GM19324 (cell line): ENCODE data around the gene TOX2.

Experiments
- ATAC-seq: cut with Tn5 transposase; IDR thresholded peaks from one replicate; pipeline ENCODE4 v1.9.1; 2021; ENCODE audit warnings: mild to moderate bottlenecking, moderate library complexity; ENCODE audit not compliant: unreplicated experiment, low FRiP score

The TOX2 gene

DNA sequence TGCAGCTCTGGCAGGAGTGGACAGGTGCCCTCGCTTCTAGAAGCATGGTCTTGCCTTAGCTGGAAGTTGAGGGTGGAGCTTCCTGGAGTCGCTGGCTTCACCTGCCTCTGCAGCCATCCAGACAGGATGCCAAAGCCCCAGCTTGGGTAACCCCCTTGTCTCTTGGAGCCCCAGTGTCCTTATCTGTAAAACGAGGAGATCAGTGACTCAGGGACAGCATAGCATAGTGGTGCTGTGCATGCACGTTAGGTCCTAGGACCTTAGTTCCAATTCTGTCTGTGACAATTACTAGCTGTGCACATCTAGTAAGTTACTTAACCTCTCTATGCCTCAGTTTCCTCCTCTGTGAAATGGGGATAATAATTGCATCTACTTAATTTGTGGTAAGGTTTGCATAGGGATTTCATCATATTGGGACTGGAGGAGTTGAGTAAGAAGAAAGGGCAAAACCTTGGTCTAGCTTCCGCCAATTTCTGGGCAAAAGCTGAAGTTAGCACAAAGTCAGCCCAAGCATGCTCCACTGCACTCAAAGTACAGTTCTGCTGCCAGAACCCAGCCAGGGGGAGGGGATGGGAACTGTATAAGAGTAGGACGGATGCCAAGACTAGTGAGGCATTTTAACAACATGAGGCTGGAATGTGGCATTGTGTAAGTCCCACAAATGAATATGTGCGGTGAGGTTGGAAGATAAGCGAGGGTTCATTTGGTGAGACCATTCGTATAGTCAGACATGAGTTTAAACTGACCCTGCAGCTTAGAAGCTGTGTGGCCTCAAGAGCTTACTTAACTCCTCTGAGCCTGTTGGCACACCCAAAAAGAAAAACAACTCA lies 24.5 kb downstream of the TOX2 start:
- ATAC-seq: no peak

DNA sequence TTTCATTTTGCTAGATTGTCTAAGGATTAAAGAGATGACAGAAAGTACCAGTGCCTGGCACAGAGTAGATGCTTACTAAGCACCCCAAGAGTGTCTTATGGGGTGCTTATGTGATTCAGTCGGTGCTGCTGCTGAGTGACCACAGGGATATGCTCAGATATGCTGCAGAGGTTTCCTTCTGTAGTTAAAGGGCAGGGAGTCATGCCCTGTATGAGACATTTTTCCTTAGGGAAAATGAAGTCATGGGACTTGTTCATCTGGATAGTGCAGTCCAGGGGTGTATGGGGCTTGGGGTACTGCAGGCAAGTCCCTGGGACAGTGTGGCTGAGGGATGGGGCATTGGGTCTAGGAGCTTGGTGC lies 25.1 kb downstream of the TOX2 start:
- ATAC-seq: no peak

DNA sequence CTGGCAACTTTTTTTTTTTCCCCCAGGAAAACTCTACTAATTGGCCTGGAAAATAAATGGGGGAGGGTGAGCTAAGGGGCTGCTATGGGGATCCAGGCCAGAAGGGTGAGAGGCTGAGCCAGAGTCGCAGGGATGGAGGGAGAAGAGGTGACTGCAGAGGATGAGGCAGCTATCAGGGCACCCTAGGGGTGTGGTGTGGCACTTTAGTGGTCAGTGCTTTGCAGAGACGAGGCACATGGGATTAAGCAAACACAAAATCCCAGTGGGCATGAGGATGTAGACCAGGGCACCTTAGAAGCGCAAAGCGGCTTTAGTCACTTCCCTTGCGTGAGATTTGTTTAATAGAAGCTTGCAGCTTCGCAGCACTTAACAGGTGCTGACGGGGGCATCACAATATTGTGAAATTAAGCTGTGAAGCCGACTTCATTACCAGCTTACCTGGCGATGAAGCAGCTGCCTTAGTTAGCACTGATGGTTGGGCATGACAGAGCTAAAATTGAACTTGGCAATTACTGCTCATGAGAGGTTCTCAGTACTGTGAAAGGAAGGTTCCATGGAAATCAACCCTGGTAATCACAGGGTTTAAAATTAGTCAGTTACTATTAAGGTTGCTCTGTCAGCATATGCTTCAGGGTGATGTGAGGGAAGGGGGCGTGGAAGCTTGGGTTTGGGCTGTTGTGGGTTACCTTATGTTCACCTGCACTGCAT lies 26.0 kb downstream of the TOX2 start:
- ATAC-seq: no peak

DNA sequence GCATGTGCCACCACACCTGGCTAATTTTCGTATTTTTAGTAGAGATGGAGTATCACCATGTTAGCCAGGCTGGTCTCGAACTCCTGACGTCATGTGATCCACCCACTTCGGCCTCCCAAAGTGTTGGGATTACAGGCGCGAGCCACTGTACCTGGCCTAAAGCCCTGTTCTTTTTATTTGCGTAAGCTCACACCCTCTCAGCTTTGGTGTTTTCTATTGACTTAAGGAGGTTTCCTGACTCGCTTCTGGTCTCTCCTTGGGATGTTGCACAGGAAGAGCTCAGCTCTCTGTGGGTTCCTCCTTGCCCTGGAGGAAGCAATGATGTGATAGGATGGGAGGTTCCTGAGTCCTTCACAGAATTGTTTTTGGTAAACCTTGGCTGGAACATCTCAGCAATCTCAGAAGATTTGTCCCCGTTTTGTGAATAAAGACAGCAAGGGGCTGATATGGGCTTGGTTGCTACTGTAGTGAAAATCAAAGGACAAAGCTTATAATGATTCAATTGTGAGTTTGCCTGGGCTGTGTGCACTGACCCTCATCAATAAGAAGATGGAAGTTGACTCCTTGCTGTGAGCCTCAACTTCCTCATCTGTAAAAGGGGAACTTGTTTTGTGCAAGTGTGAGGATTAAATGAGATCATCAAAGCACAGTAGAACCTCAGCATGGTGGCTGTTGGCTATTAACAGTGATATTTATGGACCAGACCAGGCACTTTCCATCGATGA lies 27.0 kb downstream of the TOX2 start:
- ATAC-seq: no peak

DNA sequence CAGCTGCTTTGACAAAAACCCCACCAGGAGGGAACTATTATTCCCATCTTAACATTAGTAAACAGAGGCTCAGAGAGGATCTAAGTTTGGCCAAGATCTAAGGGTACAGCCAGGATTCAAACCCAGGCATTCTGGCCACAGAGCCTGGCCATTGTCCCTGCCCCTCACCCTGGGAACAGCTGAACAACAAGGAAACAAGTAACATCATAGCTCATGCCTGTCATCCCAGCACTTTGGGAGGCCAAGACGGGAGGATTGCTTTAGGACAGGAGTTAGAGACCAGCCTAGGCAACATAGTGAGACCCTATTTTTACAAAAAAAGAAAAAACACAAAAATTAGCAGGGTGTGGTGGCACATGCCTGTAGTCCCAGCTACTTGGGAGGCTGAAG lies 27.5 kb downstream of the TOX2 start:
- no peak for ATAC-seq

DNA sequence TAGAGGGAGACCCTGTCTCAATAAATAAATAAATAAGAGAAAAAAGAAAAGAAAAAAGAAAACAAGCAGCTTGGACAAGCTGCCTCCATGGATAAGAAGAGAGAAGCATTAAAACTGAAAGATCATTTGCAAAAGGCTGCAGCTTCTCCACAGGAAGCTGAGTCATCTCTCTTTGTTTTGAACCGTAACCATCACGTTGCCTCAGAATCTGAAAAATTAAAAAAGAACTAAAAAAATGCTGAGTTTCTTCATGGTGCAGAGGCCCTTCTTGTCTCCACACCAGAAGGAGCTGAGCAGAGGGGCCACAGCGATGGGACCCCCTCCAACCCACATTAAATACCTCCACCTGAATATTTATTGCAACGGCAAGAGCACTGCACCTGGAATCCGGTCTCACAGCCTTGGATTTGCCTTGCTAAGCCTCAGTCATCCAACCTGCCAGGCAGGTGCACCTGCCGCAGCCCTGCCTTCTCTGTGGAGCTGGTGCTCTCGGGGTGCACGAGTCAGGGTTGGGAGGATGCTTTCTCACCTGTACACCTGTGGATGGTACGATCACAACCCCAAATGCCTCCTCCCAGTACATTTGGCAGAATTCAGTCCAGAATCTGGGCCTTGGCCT lies 28.1 kb downstream of the TOX2 start:
- no peak for ATAC-seq

DNA sequence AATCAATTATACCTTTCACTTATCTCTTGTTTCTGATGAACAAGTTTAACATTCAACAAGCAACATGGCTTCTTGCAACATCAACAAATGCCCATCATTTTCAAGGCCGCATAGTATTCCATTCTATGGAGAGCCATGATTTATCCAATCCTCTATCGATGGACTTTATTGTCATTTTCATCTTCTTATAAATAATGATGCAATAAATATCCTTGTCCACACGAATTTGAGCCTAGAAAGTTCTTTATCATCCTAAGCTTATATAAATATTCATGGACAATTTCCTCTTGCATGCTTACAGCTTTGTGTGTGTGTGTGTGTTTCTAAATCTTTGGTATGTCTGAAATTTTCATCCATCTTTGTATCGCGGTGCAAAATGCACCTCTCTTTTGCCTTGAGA lies 29.1 kb downstream of the TOX2 start:
- no peak for ATAC-seq

DNA sequence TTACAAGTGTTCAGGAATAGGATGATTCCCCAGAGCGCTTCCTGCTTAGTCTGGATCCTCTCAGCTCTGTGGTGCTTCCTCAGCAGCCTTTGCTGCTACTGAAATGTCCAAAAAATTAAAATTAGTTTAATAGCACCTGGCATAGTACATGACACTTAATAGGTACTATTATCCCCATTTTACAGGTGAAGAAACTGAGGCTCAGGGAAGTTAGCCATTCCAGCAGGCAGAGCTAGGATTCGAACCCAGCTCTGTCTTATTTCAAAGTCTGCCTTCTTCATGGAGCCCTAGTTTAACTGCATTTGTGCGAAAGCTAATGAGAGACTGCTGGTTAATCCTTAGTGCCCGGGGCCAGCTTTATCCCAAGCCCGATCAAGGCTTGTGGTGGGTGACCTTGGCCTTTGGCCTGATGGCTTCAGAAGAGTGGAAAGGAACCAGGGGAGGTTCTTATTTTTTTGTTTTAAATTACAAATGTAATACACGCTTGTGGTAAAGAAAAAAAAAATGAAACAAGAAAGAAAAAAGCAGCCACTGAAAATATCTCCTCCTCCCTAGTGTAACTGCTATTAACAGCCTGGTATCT lies 30.1 kb downstream of the TOX2 start:
- no peak for ATAC-seq

DNA sequence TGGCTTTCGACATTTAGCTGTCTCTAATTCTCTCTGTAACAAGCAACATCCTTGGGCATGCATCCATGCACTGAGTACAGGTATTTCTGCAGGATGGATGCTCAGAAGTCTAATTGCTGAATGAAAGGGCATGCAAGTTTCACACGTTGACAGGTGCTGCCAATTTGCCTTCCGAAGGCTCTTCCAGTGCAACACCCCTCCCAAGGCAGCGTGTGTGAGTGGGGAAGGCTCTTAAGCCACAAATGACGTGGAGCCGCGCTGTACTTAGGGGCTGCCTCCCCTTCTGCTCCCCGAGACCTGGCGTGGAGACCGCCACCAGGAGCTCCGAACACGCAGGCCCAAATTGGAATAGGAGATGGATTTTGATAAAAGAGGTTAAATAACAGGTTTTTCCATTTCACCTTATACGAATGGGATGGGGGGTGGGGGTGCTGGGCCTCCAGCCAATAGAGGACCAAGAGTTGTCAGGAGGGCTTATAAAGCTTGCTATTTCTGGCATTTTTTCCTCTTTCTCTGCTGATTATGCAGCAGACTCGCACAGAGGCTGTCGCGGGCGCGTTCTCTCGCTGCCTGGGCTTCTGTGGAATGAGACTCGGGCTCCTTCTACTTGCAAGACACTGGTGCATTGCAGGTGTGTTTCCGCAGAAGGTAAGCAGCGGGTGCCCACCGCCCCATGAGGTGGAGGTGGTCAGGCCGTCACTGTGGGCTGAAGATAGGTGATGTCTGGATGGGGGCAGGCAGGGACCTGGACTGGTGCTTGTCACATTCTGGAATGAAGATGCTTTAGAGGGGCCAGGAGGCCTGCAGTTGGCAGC lies 30.9 kb downstream of the TOX2 start:
- ATAC-seq: no peak

DNA sequence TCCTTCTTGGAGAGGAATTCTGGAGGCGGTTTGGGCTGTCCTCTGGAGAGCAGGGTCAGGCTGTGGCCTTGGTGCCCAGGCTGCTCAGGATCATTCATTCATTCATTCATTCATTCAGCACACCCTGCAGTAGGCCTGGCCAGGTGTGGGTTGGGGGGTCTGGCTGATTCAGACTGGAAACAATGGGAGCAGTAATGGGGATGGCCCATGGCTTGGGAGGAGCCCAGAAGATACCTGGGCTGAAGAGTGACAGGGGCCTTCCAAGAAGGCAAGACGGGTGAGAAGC lies 31.5 kb downstream of the TOX2 start:
- ATAC-seq: no peak

DNA sequence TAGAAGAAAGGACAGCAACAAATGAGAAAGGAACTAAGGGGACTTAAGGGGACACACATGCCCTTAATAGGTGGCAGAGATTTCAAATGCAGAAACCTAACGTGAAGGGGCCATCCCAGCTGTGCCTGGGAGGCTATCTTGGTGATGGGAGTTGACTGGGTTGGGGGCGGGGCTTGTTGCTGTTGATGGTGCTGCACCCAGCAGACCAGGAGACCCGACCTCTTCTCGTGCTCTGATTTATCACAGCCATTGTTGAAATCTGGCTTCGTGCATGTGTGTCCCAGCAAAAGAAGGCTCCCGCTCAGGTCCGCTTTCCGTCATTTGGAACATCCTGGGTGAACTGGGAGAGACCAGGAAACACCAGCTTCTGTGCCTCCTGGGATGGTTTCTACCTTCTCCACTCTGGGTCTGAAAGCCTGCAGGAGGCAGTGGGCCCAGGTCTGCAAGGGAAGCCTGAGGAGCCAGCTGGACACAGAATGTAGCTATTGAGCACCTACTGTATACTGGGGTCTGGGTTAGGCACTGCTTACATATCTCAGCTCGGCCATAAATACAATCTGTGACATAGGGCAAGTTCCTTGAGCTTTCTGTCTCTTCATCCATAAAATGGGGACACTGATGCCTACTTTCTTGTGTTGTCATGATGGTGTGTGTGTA lies 32.1 kb downstream of the TOX2 start:
- no peak for ATAC-seq

DNA sequence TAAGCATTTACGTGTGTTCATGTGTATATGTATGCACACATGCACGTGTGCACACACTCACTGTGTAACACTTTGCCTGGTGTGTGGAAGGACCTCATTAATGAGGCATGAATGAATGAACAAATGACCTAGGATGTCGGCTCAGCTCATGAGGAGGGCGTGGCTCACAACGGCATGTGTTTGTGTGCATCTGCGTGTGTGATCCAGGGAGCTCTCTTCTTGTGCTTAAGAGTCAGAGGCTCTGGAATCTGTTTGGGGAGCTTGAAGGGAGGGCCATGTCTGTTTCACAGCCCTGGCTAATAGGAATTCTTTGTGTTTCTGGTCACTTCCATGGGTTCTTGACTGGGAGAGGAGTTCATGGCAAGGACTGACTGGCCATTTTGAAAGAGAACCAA lies 32.7 kb downstream of the TOX2 start:
- ATAC-seq: no peak

DNA sequence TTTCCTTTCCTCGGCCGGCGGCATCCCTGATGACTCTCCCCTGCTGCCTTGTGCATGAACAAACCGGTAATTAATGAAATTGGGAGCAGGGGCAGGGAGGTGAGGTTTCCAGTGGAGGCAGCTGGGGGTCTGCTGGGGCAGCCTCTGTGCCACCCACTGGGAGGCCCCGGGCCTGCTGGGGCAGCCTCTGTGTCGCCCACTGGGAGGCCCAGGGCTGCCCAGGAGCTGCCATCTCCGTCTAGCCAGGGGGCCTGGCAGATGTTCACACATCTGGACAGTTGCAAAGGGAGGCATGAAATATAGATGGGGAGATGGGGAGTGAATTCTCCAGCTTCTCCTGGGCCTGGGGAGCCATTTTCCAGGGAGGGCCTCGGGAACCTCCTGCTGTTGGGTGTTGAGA lies 33.8 kb downstream of the TOX2 start:
- no peak for ATAC-seq

DNA sequence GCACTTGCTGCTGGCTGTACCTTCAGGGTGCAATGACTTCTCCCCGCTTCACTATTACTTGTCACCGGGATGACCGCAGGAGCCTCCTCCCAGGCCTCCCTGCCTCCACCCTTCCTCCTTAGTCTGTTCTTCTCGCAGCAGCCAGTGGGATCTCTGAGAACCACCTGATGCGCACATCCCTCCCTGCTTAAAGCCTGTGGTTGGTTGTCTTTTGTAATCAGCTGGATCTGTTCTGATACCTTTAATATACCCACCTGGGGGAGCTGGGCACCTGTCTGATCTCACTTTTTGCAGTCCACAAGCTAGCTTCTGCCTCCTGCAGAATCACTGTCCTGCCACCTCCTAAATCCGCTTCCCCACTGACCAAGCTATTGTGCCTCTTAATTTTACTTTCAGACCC lies 34.6 kb downstream of the TOX2 start:
- ATAC-seq: no peak

DNA sequence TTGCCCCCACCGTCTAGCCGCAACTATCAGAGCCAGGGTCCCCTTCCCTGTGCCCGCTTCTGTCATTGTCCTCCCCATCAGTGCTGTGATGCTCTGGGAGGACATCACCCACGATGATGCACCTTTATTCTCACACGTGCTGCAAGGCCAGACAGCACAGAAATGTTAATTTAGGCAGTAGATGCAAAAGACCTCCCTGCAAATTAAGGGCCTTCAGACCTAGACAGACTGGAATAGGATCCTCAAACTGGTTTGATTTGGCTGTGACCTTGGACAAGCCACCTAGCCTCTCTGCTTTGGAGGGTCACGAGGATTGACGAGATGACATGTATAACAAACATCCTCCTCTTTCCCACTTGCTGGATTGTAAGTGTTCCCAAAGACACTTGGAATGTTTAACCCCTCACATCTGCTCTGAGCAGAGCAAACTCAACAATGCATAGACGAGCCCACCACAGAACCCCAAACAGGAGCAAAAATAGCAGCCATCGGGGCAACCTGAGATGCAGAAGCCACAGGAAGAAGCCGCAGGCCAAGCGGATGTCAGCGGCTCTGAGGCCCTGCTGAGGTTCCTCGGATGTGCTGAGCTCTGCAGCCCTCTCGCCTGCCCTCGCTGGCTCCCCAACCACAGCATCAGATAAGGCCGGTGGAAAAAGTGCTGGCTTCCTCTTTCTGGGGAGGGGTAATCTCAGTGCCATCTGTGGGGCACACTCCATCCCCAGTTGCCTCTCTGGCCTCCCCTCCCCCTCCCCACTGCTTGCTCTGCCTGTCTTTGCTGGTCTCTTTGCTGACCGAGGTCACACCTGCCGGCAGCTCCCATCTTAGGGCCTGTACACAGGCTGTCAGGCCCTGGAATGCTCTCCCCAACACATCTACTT lies 35.3 kb downstream of the TOX2 start:
- peak; percentile 47 for ATAC-seq

DNA sequence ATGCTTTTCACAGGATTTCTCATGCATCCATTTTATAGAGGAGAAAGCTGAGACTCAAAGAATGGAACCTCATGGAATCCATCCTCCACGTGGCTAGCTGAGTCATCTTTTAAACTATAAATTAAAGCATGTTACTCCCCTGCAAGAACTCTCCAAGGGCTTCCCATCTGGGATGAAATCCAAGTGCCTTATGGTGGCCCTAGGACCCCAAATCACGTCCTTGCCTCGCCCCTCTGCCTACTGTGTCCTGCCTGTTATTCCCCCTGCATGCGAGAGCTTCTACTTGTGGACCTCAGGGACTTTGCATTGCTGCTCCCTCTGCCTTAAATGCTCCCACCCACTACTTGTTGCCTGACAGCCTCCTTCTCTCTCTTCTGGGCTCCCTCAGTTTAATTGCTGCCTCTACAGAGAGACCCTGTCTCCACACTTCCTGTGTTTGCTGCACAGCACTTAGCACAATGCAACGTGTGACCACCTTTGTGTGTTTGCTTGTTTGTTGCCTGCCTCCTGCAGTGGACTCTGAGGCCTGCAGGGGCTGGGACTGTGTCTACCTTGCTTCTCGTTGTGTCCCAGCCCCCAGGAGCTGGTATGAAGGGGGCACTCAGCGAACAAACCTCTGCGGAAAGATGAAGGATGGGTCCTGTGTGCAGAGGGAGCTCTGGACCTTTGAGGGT lies 39.4 kb downstream of the TOX2 start:
- ATAC-seq: no peak

DNA sequence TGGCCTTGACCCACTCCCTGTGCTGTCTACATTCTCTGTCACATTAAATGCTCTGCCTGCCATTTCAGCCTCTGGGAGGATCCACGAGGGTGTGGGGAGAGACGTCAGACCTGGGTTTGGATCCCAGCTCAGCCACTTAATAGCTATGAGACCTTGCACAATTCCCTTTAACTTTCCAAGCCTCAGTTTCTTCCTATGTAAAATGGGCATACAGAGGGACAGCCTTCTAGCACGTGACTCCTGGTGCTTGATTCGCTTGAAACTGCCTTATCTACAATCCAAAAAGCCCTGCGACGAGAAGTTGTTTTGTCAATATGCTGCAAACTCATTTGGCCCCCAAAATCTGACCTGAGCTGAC lies 40.0 kb downstream of the TOX2 start:
- no peak for ATAC-seq

DNA sequence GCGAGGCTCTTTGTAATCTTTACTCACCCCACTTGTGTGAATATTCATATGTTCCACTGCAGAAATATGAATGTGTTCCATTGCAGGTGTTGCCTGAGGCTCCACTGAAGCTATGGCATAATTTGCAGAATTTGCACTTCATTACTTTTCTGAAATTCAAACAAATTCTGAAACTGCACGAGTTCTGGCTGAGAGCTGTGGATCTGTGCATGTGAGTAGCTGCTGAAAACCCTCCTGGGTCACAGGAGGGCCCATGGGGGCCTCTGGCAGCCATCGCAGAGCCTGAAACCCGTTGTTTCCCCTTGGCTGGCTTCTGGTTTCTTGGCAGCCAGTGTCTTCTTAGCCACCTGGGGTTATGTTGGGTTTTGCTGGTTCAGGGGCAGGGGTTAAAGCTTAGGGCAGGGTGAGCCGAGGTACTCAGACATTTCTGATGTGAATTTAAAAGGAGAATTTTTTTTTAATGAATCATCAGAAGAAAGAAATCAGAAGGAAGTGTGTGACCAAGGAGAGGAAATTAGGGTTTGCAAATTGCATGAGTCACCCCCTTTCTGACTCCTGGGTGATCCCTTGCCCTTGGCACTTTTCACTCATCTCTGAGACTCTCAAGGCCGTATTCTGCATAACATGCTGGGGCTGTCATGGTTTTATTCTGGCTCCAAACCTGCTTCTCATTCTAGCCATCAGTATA lies 40.6 kb downstream of the TOX2 start:
- no peak for ATAC-seq
